ENCODE data around the gene MTX1. TPM values are rescaled to one million over a fixed set of nuclear protein-coding genes. Genes with fewer than 3 reads are reported as not detected.

The MTX1 gene
- total and polyA plus RNA-seq, 9 of the 15 experiments (the other 6 are each of a cell fraction or from before 2014, with no cell fraction given), result 29.1 to 98.4 (median 66.9) TPM

DNA sequence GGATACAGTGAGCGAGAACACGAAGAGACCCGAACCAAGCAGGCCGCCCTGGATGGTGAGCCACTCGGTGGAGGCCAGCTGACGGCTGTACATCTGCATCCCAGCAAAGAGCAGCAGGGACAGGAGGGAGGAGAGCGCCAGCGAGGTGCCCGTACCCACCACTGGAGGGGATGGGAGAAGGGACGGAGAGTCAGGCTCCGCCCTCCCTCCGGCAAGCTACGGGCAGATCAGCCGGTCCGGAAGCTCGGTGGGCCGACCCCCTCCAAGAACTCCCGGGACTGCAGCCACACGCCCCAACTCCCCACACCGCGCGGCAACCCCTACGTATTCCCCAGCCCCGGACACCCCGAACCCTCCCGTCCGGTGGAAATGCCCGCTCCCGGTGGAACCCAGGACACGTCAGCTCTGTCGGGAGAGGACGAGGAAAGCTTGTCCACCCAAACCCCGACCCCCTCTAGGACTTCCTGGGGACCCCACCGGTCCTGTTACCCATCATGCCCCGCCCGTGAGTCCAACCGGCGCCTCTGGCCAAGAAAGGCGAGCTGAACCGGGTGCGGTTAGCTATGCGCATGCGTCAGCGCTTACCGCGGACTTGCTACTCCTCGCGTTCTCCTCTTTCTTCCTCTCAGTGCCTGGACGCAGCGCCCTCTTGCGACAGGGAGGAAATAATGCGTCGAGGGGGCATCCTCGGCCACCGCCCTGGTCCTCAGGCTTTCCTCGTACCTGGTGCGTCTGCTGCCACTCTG is 35.6 kb upstream of the MTX1 start, which contains the start of gene KRTCAP2 (continued):
- TF ChIP-seq ZNF79 (CRISPR knock-in tag; IDR thresholded peaks at IDR 0.05; ENCODE audit: low read depth) (no peak), ZSCAN29 (IDR thresholded peaks at IDR 0.05) (no peak), RB1 (IDR thresholded peaks at IDR 0.05; ENCODE audit: low read depth) (peak; percentile 76; the same call in 1 of the 2 replicates), KDM5B (IDR thresholded peaks at IDR 0.05; ENCODE audit: insufficient replicate concordance, low read depth, low read length) (peak; percentile 75), ZNF143 (CRISPR knock-in tag; IDR thresholded peaks at IDR 0.05) (peak; percentile 72)
- TF ChIP-seq, protein P1, sequence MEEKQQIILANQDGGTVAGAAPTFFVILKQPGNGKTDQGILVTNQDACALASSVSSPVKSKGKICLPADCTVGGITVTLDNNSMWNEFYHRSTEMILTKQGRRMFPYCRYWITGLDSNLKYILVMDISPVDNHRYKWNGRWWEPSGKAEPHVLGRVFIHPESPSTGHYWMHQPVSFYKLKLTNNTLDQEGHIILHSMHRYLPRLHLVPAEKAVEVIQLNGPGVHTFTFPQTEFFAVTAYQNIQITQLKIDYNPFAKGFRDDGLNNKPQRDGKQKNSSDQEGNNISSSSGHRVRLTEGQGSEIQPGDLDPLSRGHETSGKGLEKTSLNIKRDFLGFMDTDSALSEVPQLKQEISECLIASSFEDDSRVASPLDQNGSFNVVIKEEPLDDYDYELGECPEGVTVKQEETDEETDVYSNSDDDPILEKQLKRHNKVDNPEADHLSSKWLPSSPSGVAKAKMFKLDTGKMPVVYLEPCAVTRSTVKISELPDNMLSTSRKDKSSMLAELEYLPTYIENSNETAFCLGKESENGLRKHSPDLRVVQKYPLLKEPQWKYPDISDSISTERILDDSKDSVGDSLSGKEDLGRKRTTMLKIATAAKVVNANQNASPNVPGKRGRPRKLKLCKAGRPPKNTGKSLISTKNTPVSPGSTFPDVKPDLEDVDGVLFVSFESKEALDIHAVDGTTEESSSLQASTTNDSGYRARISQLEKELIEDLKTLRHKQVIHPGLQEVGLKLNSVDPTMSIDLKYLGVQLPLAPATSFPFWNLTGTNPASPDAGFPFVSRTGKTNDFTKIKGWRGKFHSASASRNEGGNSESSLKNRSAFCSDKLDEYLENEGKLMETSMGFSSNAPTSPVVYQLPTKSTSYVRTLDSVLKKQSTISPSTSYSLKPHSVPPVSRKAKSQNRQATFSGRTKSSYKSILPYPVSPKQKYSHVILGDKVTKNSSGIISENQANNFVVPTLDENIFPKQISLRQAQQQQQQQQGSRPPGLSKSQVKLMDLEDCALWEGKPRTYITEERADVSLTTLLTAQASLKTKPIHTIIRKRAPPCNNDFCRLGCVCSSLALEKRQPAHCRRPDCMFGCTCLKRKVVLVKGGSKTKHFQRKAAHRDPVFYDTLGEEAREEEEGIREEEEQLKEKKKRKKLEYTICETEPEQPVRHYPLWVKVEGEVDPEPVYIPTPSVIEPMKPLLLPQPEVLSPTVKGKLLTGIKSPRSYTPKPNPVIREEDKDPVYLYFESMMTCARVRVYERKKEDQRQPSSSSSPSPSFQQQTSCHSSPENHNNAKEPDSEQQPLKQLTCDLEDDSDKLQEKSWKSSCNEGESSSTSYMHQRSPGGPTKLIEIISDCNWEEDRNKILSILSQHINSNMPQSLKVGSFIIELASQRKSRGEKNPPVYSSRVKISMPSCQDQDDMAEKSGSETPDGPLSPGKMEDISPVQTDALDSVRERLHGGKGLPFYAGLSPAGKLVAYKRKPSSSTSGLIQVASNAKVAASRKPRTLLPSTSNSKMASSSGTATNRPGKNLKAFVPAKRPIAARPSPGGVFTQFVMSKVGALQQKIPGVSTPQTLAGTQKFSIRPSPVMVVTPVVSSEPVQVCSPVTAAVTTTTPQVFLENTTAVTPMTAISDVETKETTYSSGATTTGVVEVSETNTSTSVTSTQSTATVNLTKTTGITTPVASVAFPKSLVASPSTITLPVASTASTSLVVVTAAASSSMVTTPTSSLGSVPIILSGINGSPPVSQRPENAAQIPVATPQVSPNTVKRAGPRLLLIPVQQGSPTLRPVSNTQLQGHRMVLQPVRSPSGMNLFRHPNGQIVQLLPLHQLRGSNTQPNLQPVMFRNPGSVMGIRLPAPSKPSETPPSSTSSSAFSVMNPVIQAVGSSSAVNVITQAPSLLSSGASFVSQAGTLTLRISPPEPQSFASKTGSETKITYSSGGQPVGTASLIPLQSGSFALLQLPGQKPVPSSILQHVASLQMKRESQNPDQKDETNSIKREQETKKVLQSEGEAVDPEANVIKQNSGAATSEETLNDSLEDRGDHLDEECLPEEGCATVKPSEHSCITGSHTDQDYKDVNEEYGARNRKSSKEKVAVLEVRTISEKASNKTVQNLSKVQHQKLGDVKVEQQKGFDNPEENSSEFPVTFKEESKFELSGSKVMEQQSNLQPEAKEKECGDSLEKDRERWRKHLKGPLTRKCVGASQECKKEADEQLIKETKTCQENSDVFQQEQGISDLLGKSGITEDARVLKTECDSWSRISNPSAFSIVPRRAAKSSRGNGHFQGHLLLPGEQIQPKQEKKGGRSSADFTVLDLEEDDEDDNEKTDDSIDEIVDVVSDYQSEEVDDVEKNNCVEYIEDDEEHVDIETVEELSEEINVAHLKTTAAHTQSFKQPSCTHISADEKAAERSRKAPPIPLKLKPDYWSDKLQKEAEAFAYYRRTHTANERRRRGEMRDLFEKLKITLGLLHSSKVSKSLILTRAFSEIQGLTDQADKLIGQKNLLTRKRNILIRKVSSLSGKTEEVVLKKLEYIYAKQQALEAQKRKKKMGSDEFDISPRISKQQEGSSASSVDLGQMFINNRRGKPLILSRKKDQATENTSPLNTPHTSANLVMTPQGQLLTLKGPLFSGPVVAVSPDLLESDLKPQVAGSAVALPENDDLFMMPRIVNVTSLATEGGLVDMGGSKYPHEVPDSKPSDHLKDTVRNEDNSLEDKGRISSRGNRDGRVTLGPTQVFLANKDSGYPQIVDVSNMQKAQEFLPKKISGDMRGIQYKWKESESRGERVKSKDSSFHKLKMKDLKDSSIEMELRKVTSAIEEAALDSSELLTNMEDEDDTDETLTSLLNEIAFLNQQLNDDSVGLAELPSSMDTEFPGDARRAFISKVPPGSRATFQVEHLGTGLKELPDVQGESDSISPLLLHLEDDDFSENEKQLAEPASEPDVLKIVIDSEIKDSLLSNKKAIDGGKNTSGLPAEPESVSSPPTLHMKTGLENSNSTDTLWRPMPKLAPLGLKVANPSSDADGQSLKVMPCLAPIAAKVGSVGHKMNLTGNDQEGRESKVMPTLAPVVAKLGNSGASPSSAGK (IDR thresholded peaks at IDR 0.05), result no peak
- TF ChIP-seq, protein P2, sequence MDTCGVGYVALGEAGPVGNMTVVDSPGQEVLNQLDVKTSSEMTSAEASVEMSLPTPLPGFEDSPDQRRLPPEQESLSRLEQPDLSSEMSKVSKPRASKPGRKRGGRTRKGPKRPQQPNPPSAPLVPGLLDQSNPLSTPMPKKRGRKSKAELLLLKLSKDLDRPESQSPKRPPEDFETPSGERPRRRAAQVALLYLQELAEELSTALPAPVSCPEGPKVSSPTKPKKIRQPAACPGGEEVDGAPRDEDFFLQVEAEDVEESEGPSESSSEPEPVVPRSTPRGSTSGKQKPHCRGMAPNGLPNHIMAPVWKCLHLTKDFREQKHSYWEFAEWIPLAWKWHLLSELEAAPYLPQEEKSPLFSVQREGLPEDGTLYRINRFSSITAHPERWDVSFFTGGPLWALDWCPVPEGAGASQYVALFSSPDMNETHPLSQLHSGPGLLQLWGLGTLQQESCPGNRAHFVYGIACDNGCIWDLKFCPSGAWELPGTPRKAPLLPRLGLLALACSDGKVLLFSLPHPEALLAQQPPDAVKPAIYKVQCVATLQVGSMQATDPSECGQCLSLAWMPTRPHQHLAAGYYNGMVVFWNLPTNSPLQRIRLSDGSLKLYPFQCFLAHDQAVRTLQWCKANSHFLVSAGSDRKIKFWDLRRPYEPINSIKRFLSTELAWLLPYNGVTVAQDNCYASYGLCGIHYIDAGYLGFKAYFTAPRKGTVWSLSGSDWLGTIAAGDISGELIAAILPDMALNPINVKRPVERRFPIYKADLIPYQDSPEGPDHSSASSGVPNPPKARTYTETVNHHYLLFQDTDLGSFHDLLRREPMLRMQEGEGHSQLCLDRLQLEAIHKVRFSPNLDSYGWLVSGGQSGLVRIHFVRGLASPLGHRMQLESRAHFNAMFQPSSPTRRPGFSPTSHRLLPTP (IDR thresholded peaks at IDR 0.05; ENCODE audit: borderline replicate concordance, extremely low read depth, insufficient read length), result no peak
- TF ChIP-seq, protein P3, sequence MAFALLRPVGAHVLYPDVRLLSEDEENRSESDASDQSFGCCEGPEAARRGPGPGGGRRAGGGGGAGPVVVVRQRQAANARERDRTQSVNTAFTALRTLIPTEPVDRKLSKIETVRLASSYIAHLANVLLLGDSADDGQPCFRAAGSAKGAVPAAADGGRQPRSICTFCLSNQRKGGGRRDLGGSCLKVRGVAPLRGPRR (CRISPR knock-in tag; IDR thresholded peaks at IDR 0.05), result no peak
- TF ChIP-seq, protein P4, sequence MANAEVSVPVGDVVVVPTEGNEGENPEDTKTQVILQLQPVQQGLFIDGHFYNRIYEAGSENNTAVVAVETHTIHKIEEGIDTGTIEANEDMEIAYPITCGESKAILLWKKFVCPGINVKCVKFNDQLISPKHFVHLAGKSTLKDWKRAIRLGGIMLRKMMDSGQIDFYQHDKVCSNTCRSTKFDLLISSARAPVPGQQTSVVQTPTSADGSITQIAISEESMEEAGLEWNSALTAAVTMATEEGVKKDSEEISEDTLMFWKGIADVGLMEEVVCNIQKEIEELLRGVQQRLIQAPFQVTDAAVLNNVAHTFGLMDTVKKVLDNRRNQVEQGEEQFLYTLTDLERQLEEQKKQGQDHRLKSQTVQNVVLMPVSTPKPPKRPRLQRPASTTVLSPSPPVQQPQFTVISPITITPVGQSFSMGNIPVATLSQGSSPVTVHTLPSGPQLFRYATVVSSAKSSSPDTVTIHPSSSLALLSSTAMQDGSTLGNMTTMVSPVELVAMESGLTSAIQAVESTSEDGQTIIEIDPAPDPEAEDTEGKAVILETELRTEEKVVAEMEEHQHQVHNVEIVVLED (CRISPR knock-in tag; IDR thresholded peaks at IDR 0.05), result 0 out of 2 replicates have a peak, but pooled peaks have one; percentile 11

Measured in K562 (cell line).